ENCODE data around the gene PARD3B. TPM values are rescaled to one million over a fixed set of nuclear protein-coding genes. Genes with fewer than 3 reads are reported as not detected.

Gene PARD3B
- polyA plus RNA-seq, 3 donors, result not detected

- Histone ChIP-seq H3K9ac (ENCODE audit: insufficient read depth, low read length, poor library complexity, severe bottlenecking) (no peak overlapping the region), H3K36me3 (replicated peaks in 1 of 2; ENCODE audit: control insufficient read depth in 1 of 2, insufficient read depth in 2 of 2, low read length in 2 of 2) (no peaks in the 10 kb centered on the region), H3K79me2 (ENCODE audit: insufficient read depth, low read length) (no peaks in the 10 kb centered on the region), H3K4me2 (replicated peaks; ENCODE audit: extremely low read depth, low read length, poor library complexity, severe bottlenecking) (no peak overlapping the region), H3K27ac (ENCODE audit: low read depth in 1 of 2, low read length in 2 of 2) (no peak overlapping the region), H3K4me1 (ENCODE audit: control insufficient read depth in 1 of 2, insufficient read depth in 2 of 2, low read length in 2 of 2) (no peaks in the 10 kb centered on the region), H3K9me3 (replicated peaks in 1 of 2; ENCODE audit: control insufficient read depth in 1 of 2, insufficient read depth in 1 of 2, low read length in 2 of 2) (peaks cover 0 to 14% of the 10 kb centered on the region in 2 donors), H3K4me3 (replicated peaks in 1 of 3; ENCODE audit: low read depth in 2 of 3, low read length in 3 of 3) (no peak overlapping the region), H4K20me1 (ENCODE audit: insufficient read depth, low read length) (no peaks in the 10 kb centered on the region), H3K27me3 (ENCODE audit: control insufficient read depth in 2 of 2, insufficient read depth in 2 of 2, low read length in 2 of 2) (no peaks in the 10 kb centered on the region), H2AFZ (ENCODE audit: insufficient read depth, low read depth, low read length, poor library complexity, severe bottlenecking) (no peak overlapping the region)
- no peak for TF ChIP-seq CTCF (IDR thresholded peaks at IDR 0.05)
- Mint-ChIP-seq H3K36me3 (no peaks in the 10 kb centered on the region), H3K27me3 (ENCODE audit: low read depth in 3 of 3) (no peaks in the 10 kb centered on the region), H3K4me1 (no peaks in the 10 kb centered on the region), H3K27ac (no peak overlapping the region), H3K9me3 (peaks cover 0 to 18% (median 4%) of the 10 kb centered on the region in 7 donors), H3K4me3 (no peak overlapping the region)
- no peak for DNase-seq
- WGBS (ENCODE audit: insufficient coverage), result no CpG with 5 or more reads among the region's 4 CpGs
- intact Hi-C loops (cut with micrococcal nuclease), result no loop called here
Observed at GRCh38 chr2:204796581-204796980, 251.3 kb downstream of the PARD3B start.

GRCh38 chr2:204799791-204800190, 254.5 kb downstream of the PARD3B start:
- intact Hi-C loops (cut with micrococcal nuclease), result no loop called here
- no peak for DNase-seq
- Histone ChIP-seq H3K4me3 (replicated peaks in 1 of 3; ENCODE audit: low read depth in 2 of 3, low read length in 3 of 3) (no peak overlapping the region), H3K4me1 (ENCODE audit: control insufficient read depth in 1 of 2, insufficient read depth in 2 of 2, low read length in 2 of 2) (no peaks in the 10 kb centered on the region), H3K27ac (ENCODE audit: low read depth in 1 of 2, low read length in 2 of 2) (no peak overlapping the region), H3K36me3 (replicated peaks in 1 of 2; ENCODE audit: control insufficient read depth in 1 of 2, insufficient read depth in 2 of 2, low read length in 2 of 2) (no peaks in the 10 kb centered on the region), H3K79me2 (ENCODE audit: insufficient read depth, low read length) (no peaks in the 10 kb centered on the region), H3K9ac (ENCODE audit: insufficient read depth, low read length, poor library complexity, severe bottlenecking) (no peak overlapping the region), H3K4me2 (replicated peaks; ENCODE audit: extremely low read depth, low read length, poor library complexity, severe bottlenecking) (no peak overlapping the region), H3K27me3 (ENCODE audit: control insufficient read depth in 2 of 2, insufficient read depth in 2 of 2, low read length in 2 of 2) (no peaks in the 10 kb centered on the region), H2AFZ (ENCODE audit: insufficient read depth, low read depth, low read length, poor library complexity, severe bottlenecking) (no peak overlapping the region), H3K9me3 (replicated peaks in 1 of 2; ENCODE audit: control insufficient read depth in 1 of 2, insufficient read depth in 1 of 2, low read length in 2 of 2) (peaks cover 0 to 14% of the 10 kb centered on the region in 2 donors), H4K20me1 (ENCODE audit: insufficient read depth, low read length) (no peaks in the 10 kb centered on the region)
- peaks cover 0 to under 1% (median 0%) of the 10 kb centered on the region in 3 donors for H3K27me3 Mint-ChIP-seq (ENCODE audit: low read depth in 3 of 3)
- H3K4me3 Mint-ChIP-seq, result no peak overlapping the region
- H3K27ac Mint-ChIP-seq, result no peak overlapping the region
- no CpG with 5 or more reads among the region's 2 CpGs for WGBS (ENCODE audit: insufficient coverage)
- no peaks in the 10 kb centered on the region for H3K4me1 Mint-ChIP-seq
- H3K9me3 Mint-ChIP-seq, result peaks cover 0 to 18% (median 6%) of the 10 kb centered on the region in 7 donors
- H3K36me3 Mint-ChIP-seq, result no peaks in the 10 kb centered on the region
- no peak for TF ChIP-seq CTCF (IDR thresholded peaks at IDR 0.05)

All from CD14-positive monocyte (primary cell).